CD4-positive, alpha-beta T cell (primary cell): Measurements from ENCODE around the gene SMPDL3B. TPM values are rescaled to one million over a fixed set of nuclear protein-coding genes. Genes with fewer than 3 reads are reported as not detected.

Experiments used
- ATAC-seq: fragments of 200-7000 bp; cut with Tn5 transposase; one replicate; pipeline ENCODE4 v1.10.0; 2022; ENCODE audit warnings: mild to moderate bottlenecking; ENCODE audit not compliant: poor library complexity
- CTCF ChIA-PET: fragments of 350-600 bp; sonication (Branson Sonifier 250); formaldehyde crosslinking; loops from one replicate; lab custom pipeline; 2021; ENCODE audit warnings: antibody characterized with exemption, inconsistent platforms; lab: Charles Lee
- POLR2A ChIA-PET: fragments of 350-600 bp; sonication (Branson Sonifier 250); formaldehyde crosslinking; loops from one replicate; lab custom pipeline; 2021; ENCODE audit warnings: antibody characterized with exemption, inconsistent platforms; lab: Charles Lee
- DNase-seq, 14 experiments: peaks; one replicate each; pipeline ENCODE4 v3.0.0-alpha.2; 2013 to 2020; ENCODE audit warnings: mixed read lengths in 2 of 14
- H3K27ac ChIP-seq, 2 donors: one replicate each; pipeline versions ENCODE4 v1.5.1 to v1.7.0; 2013; ENCODE audit warnings: low read length in 2 of 2, low read depth in 1 of 2, mild to moderate bottlenecking in 1 of 2
- H3K27me3 ChIP-seq, 2 experiments: 1 replicate in 1 of 2; 2 replicates in 1 of 2; pipeline versions ENCODE4 v1.6.1 to v1.7.0; 2013; ENCODE audit warnings: low read length in 2 of 2, control low read depth in 1 of 2, mild to moderate bottlenecking in 1 of 2, moderate library complexity in 1 of 2; ENCODE audit not compliant: insufficient read depth in 2 of 2, control insufficient read depth in 1 of 2
- H3K36me3 ChIP-seq: one replicate; pipeline ENCODE4 v1.6.1; 2013; ENCODE audit warnings: low read length, control low read depth; ENCODE audit not compliant: insufficient read depth
- H3K4me1 ChIP-seq: one replicate; pipeline ENCODE4 v1.6.1; 2013; ENCODE audit warnings: low read length, control low read depth; ENCODE audit not compliant: insufficient read depth
- H3K4me3 ChIP-seq: one replicate; pipeline ENCODE4 v1.5.1; 2013; ENCODE audit warnings: mild to moderate bottlenecking, low read length, moderate library complexity
- H3K9me3 ChIP-seq, 2 experiments: 1 replicate in 1 of 2; 2 replicates in 1 of 2; pipeline versions ENCODE4 v1.6.1 to v1.7.0; 2013; ENCODE audit warnings: low read length in 2 of 2, mild to moderate bottlenecking in 2 of 2, control low read depth in 1 of 2, moderate library complexity in 1 of 2; ENCODE audit not compliant: control insufficient read depth in 1 of 2, insufficient read depth in 1 of 2
- H3K27ac Mint-ChIP-seq: one replicate; pipeline ENCODE4 v1.8.0; 2020; ENCODE audit warnings: mixed read lengths
- H3K27me3 Mint-ChIP-seq: one replicate; pipeline ENCODE4 v1.8.0; 2021; ENCODE audit warnings: mixed read lengths
- H3K36me3 Mint-ChIP-seq: one replicate; pipeline ENCODE4 v1.8.0; 2021; ENCODE audit warnings: low read depth, mixed read lengths
- H3K4me1 Mint-ChIP-seq: one replicate; pipeline ENCODE4 v1.8.0; 2021; ENCODE audit warnings: low read depth, mixed read lengths
- H3K4me3 Mint-ChIP-seq: one replicate; pipeline ENCODE4 v1.8.0; 2020; ENCODE audit warnings: mild to moderate bottlenecking, mixed read lengths
- H3K9me3 Mint-ChIP-seq: one replicate; pipeline ENCODE4 v1.8.0; 2020; ENCODE audit warnings: mixed read lengths
- intact Hi-C, 2 experiments: fragments of 100-400 bp; cut with DNase I in 1 of 2; cut with micrococcal nuclease in 1 of 2; formaldehyde crosslinking; loops; one replicate each; pipeline versions ENCODE4 v1.15.1 to v1.9.0; 2023 to 2025; cut with DNase I, micrococcal nuclease
- total RNA-seq, 174 experiments: library from RNA in 2 of 174; stranded (reverse) in 2 of 174; gene quantifications; one replicate each; pipeline ENCODE4 v1.2.3 and lab custom pipeline; 2021 to 2026
- TF ChIP-seq, protein P1 (sequence below): fragments of 200-600 bp; IDR thresholded peaks from one replicate; pipeline ENCODE4 v1.8.0; 2022; ENCODE audit warnings: antibody characterized with exemption, mild to moderate bottlenecking

Gene SMPDL3B
- total RNA-seq, 2 experiments from 2014 or later: not detected

DNA sequence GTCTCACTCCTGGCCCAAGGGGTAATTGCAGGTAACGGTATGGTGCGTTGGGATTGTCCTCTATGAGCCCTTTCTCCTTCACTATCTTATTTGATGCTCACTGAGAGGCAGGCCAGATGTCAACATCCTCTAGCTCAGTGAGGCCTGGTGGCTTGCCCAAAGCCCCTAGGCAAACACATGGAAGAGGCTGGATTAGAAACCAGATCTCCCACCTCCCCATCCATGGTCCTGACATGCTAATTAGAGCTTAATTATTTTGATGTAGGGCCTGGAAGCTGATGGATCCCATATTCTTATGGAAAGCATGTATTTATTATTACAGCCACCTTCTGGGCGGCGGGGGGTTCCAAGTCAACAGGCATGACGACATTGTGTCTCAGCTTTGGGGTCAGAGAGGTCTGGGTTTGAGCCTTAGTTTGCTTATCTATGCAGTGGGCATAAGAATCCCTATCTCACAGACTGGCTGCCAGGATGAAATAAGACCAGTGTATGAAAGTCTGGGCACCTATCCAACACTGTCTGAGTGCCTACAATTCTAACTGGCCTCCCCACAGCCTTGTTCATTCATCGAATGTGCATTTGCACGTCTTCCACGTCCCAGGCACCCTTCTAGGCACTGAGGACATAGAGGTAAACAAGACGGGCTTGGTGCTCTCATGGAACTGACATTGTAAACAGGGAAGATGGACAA lies 6.2 kb downstream of the SMPDL3B start:
- Histone ChIP-seq H3K4me1 (peaks cover 44% of the 10 kb centered on the region), H3K4me3 (no peak overlapping the region), H3K27ac (no peak overlapping the region), H3K27me3 (no peaks in the 10 kb centered on the region), H3K36me3 (no peaks in the 10 kb centered on the region), H3K9me3 (no peaks in the 10 kb centered on the region)
- H3K27ac Mint-ChIP-seq: peak overlapping the region; percentile 38
- H3K4me3 Mint-ChIP-seq: no peak overlapping the region
- ChIA-PET CTCF (interaction anchor here (0.6 to 1.7 kb wide), 9 partner anchors 10 to 116 kb away, joined by 3 to 10 read pairs (median 3); partner anchors contain the start of gene XKR8), POLR2A (interaction anchor here (1.0 kb wide), 1 partner anchor 111 kb away, joined by 3 read pairs; the partner anchor contains the start of gene PPP1R8)
- no peaks in the 10 kb centered on the region for H3K27me3 Mint-ChIP-seq
- TF ChIP-seq, protein P1, sequence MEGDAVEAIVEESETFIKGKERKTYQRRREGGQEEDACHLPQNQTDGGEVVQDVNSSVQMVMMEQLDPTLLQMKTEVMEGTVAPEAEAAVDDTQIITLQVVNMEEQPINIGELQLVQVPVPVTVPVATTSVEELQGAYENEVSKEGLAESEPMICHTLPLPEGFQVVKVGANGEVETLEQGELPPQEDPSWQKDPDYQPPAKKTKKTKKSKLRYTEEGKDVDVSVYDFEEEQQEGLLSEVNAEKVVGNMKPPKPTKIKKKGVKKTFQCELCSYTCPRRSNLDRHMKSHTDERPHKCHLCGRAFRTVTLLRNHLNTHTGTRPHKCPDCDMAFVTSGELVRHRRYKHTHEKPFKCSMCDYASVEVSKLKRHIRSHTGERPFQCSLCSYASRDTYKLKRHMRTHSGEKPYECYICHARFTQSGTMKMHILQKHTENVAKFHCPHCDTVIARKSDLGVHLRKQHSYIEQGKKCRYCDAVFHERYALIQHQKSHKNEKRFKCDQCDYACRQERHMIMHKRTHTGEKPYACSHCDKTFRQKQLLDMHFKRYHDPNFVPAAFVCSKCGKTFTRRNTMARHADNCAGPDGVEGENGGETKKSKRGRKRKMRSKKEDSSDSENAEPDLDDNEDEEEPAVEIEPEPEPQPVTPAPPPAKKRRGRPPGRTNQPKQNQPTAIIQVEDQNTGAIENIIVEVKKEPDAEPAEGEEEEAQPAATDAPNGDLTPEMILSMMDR: no peak
- no peaks in the 10 kb centered on the region for H3K9me3 Mint-ChIP-seq
- intact Hi-C loops: loop anchor here (1.0 to 5.0 kb wide), 3 partner anchors 38 to 268 kb away; no protein-coding TSS in a partner anchor
- DNase-seq (no peak), ATAC-seq (no peak)
- no peaks in the 10 kb centered on the region for H3K36me3 Mint-ChIP-seq
- H3K4me1 Mint-ChIP-seq: peaks cover 28% of the 10 kb centered on the region

DNA sequence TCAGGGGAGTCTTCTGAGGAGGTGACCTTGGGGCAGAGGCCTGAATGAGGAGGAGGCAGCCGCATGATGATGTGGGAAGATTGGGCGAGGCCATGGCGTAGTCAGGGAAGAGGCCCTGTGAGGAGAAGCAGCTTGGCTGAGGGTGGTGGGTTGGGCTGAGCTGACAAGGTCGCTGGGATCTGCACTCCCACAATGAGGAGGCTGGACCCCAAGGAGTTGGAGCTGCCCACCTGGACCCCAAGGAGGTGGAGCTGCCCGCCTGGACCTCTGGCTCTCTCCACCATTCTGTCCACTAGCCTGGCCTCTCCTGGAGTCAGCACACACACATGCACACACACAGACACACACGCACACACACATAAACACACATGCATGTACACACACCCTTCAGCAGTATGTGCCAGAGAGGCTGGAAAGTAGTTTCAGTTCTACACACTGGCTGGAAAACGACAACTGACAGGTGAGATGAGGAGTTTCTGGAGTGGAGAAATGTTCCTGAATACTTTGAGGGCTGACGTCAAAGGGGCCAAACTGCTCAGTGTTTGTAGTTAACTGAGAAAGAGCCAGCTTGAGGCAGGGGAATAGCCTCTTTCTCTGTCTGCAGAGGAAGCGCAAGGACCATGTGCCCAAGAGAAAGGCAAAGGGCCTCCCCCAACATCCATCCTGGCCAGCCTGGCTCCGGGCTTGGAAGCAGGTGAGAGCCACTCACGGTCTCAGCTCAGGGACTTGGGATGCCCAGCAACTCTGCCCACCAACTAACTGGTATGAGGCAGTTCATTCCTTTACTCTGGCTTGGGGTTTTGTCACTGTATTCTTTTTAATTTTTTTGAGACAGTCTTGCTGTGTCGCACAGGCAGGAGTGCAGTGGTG lies 7.1 kb downstream of the SMPDL3B start:
- Mint-ChIP-seq H3K4me1 (peaks cover 28% of the 10 kb centered on the region), H3K27ac (peak overlapping the region; percentile 38), H3K9me3 (no peaks in the 10 kb centered on the region), H3K36me3 (no peaks in the 10 kb centered on the region), H3K27me3 (no peaks in the 10 kb centered on the region), H3K4me3 (no peak overlapping the region)
- ChIA-PET CTCF (interaction anchor here (1.0 kb wide), 2 partner anchors 38 to 84 kb away, joined by 3 read pairs; no protein-coding TSS in a partner anchor), POLR2A (interaction anchor here (0.5 to 1.0 kb wide), 2 partner anchors 18 to 271 kb away, joined by 3 to 4 read pairs; partner anchors contain the start of gene XKR8)
- Histone ChIP-seq H3K27ac (no peak overlapping the region), H3K36me3 (no peaks in the 10 kb centered on the region), H3K9me3 (no peaks in the 10 kb centered on the region), H3K27me3 (no peaks in the 10 kb centered on the region), H3K4me3 (no peak overlapping the region), H3K4me1 (peaks cover 44% of the 10 kb centered on the region)
- ATAC-seq: no peak
- intact Hi-C loops: loop anchor here in 1 of 2 experiments (5.0 kb wide), 1 partner anchor 265 kb away; no protein-coding TSS in a partner anchor
- DNase-seq: no peak
- TF ChIP-seq, protein P1: no peak

DNA sequence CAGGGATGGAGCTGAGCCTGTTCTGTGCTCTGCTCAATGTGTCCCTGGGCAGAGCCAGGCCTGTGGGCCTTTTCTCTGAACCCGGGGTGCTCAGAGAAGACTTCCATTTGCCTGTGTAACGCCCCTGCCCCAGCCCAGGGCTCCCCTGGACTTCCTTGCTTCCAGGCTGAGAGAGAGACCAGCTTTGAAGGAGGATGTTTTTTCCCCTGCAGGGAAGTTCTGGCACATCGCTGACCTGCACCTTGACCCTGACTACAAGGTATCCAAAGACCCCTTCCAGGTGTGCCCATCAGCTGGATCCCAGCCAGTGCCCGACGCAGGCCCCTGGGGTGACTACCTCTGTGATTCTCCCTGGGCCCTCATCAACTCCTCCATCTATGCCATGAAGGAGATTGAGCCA lies 10.2 kb downstream of the SMPDL3B start:
- POLR2A ChIA-PET: interaction anchor here (1.0 to 1.6 kb wide), 2 partner anchors 15 to 172 kb away, joined by 4 to 6 read pairs; partner anchors contain the start of genes STX12 and XKR8
- DNase-seq: no peak
- Mint-ChIP-seq H3K27me3 (no peaks in the 10 kb centered on the region), H3K27ac (no peak overlapping the region), H3K9me3 (no peaks in the 10 kb centered on the region), H3K4me1 (peaks cover 26% of the 10 kb centered on the region), H3K4me3 (no peak overlapping the region), H3K36me3 (no peaks in the 10 kb centered on the region)
- Histone ChIP-seq H3K36me3 (no peaks in the 10 kb centered on the region), H3K4me1 (peaks cover 42% of the 10 kb centered on the region), H3K27ac (peak overlapping the region in 1 of 2 donors; percentile 15), H3K9me3 (no peaks in the 10 kb centered on the region), H3K27me3 (no peaks in the 10 kb centered on the region), H3K4me3 (no peak overlapping the region)
- intact Hi-C loops: no loop called here
- TF ChIP-seq, protein P1: no peak
- CTCF ChIA-PET: interaction anchor here (0.9 kb wide), 1 partner anchor 10 kb away, joined by 3 read pairs; no protein-coding TSS in a partner anchor
- no peak for ATAC-seq
